Measurements from ENCODE around the gene PDIA6.

- TF ChIP-seq CTCF (IDR thresholded peaks at IDR 0.05; ENCODE audit: extremely low read depth in 1 of 2, insufficient read depth in 1 of 2, low read depth in 1 of 2, low read length in 2 of 2) (no peak), POLR2AphosphoS5 (IDR thresholded peaks at IDR 0.05; ENCODE audit: insufficient read depth, low read depth, low read length) (no peak), EZH2 (IDR thresholded peaks at IDR 0.05; ENCODE audit: borderline replicate concordance, low read depth, low read length, severe bottlenecking) (no peak), POLR2A (IDR thresholded peaks at IDR 0.05; ENCODE audit: low read depth, low read length) (no peak), MAX (IDR thresholded peaks at IDR 0.05; ENCODE audit: insufficient read depth, insufficient read length) (no peak), GATA2 (IDR thresholded peaks at IDR 0.05; ENCODE audit: insufficient read depth, insufficient read length, low read depth, low read length) (no peak), FOS (IDR thresholded peaks at IDR 0.05; ENCODE audit: borderline replicate concordance, insufficient read depth, low read length) (no peak), MYC (IDR thresholded peaks at IDR 0.05; ENCODE audit: low read depth, low read length) (no peak)
These were observed 14.0 kb upstream of the PDIA6 start for GRCh38 chr2:10826625-10827024.

Data from endothelial cell of umbilical vein (primary cell).